ENCODE measurements around the gene CRIP1. TPM values are rescaled to one million over a fixed set of nuclear protein-coding genes. Genes with fewer than 3 reads are reported as not detected.

Gene CRIP1
- total RNA-seq, 1 experiment from 2014 or later: 48.7 TPM

- Histone ChIP-seq H3K79me2 (ENCODE audit: low read length) (peaks cover 62% of the 10 kb centered on the region), H2AFZ (ENCODE audit: low read length) (no peak overlapping the region), H3K4me1 (ENCODE audit: insufficient read depth, low read length) (no peaks in the 10 kb centered on the region), H3K4me2 (ENCODE audit: low read length) (no peak overlapping the region), H3K36me3 (ENCODE audit: low read depth, low read length) (peaks cover 5% of the 10 kb centered on the region; the same call in 1 of the 2 replicates), H3K4me3 (ENCODE audit: low read length) (no peak overlapping the region), H3K9me3 (ENCODE audit: low read length) (no peaks in the 10 kb centered on the region), H3K9ac (ENCODE audit: low read length) (no peak overlapping the region), H3K27me3 (ENCODE audit: low read length) (no peaks in the 10 kb centered on the region), H3K27ac (ENCODE audit: low read length) (no peak overlapping the region), H3K9me2 (replicated peaks; ENCODE audit: low read length) (no peaks in the 10 kb centered on the region), H4K20me1 (ENCODE audit: low read length) (peaks cover 26% of the 10 kb centered on the region), H3F3A (ENCODE audit: low read length, unreplicated experiment) (no peaks in the 10 kb centered on the region)
- CTCF ChIA-PET: no interaction called here
- no peak for DNase-seq
- TF ChIP-seq CTCF (conservative IDR thresholded peaks at IDR 0.05; ENCODE audit: low read depth, low read length): no peak
- TF ChIP-seq EZH2phosphoT487 (IDR thresholded peaks at IDR 0.05; ENCODE audit: borderline replicate concordance, low read length): no peak
- TF ChIP-seq EZH2 (IDR thresholded peaks at IDR 0.05; ENCODE audit: low read length, unreplicated experiment): no peak
- intact Hi-C loops (cut with micrococcal nuclease): no loop called here
- no peak for ATAC-seq
- POLR2A ChIA-PET (ENCODE audit: unreplicated experiment): no interaction called here
- BruUV-seq (replicated peaks): no TSS peak
Measured at GRCh38 chr14:105437723-105438500, 48.8 kb upstream of the CRIP1 start.

- no peak overlapping the region for H2AFZ ChIP-seq (ENCODE audit: low read length)
- H3K4me3 ChIP-seq (ENCODE audit: low read length): no peak overlapping the region
- DNase-seq: no peak
- peaks cover 22% of the 10 kb centered on the region for H4K20me1 ChIP-seq (ENCODE audit: low read length)
- ChIA-PET CTCF (no interaction called here), POLR2A (ENCODE audit: unreplicated experiment) (no interaction called here)
- no peaks in the 10 kb centered on the region for H3F3A ChIP-seq (ENCODE audit: low read length, unreplicated experiment)
- H3K27ac ChIP-seq (ENCODE audit: low read length): no peak overlapping the region
- no peaks in the 10 kb centered on the region for H3K4me1 ChIP-seq (ENCODE audit: insufficient read depth, low read length)
- no peak overlapping the region for H3K4me2 ChIP-seq (ENCODE audit: low read length)
- no peak for ATAC-seq
- no TSS peak for BruUV-seq (replicated peaks)
- peaks cover 5% of the 10 kb centered on the region; the same call in 1 of the 2 replicates for H3K36me3 ChIP-seq (ENCODE audit: low read depth, low read length)
- no peaks in the 10 kb centered on the region for H3K9me3 ChIP-seq (ENCODE audit: low read length)
- H3K9ac ChIP-seq (ENCODE audit: low read length): no peak overlapping the region
- no peaks in the 10 kb centered on the region for H3K9me2 ChIP-seq (replicated peaks; ENCODE audit: low read length)
- H3K79me2 ChIP-seq (ENCODE audit: low read length): peaks cover 49% of the 10 kb centered on the region
- H3K27me3 ChIP-seq (ENCODE audit: low read length): no peaks in the 10 kb centered on the region
- intact Hi-C loops (cut with micrococcal nuclease): no loop called here
- no peak for TF ChIP-seq EZH2 (IDR thresholded peaks at IDR 0.05; ENCODE audit: low read length, unreplicated experiment)
- no peak for TF ChIP-seq CTCF (conservative IDR thresholded peaks at IDR 0.05; ENCODE audit: low read depth, low read length)
Measured at GRCh38 chr14:105439179-105439578, 47.5 kb upstream of the CRIP1 start.
